HepG2 (cell line): ENCODE data around the gene TFB1M. TPM values are rescaled to one million over a fixed set of nuclear protein-coding genes. Genes with fewer than 3 reads are reported as not detected.
A peak's percentile ranks its signal among the peaks of the same experiment; 100 is the strongest.

Experiments
- CREM ChIP-seq, 2 experiments: sonication (generic) in 1 of 2; formaldehyde crosslinking in 1 of 2; IDR thresholded peaks; 2 replicates each; pipeline versions ENCODE4 v1.4.0 to v1.6.1; 2016 to 2020; ENCODE audit warnings: antibody characterized with exemption in 1 of 2, mild to moderate bottlenecking in 1 of 2, missing genetic modification reagents in 1 of 2
- HCFC1 ChIP-seq: fragments of 150-350 bp; IDR thresholded peaks from 2 replicates; pipeline ENCODE4 v1.6.1; 2014; ENCODE audit warnings: low read depth, low read length
- HDAC2 ChIP-seq: sonication (generic); formaldehyde crosslinking; IDR thresholded peaks from 2 replicates; pipeline ENCODE4 v1.4.0; 2020; ENCODE audit warnings: missing genetic modification reagents
- ISL2 ChIP-seq: sonication (generic); formaldehyde crosslinking; IDR thresholded peaks from 2 replicates; pipeline ENCODE4 v1.5.0; 2020; ENCODE audit warnings: missing genetic modification reagents
- JDP2 ChIP-seq: sonication (generic); formaldehyde crosslinking; IDR thresholded peaks from 2 replicates; pipeline ENCODE4 v1.8.1; 2022; ENCODE audit warnings: missing genetic modification reagents, borderline replicate concordance
- NCOA1 ChIP-seq: sonication (generic); formaldehyde crosslinking; IDR thresholded peaks from 2 replicates; pipeline ENCODE4 v1.9.0; 2021; ENCODE audit warnings: missing genetic modification reagents
- RBAK ChIP-seq: sonication (generic); formaldehyde crosslinking; IDR thresholded peaks from 2 replicates; pipeline ENCODE4 v1.5.1; 2020; ENCODE audit warnings: mild to moderate bottlenecking, missing genetic modification reagents
- STAG1 ChIP-seq: sonication (generic); formaldehyde crosslinking; IDR thresholded peaks from 2 replicates; pipeline ENCODE4 v1.4.0; 2020; ENCODE audit warnings: missing genetic modification reagents
- ZBTB7B ChIP-seq: sonication (generic); formaldehyde crosslinking; IDR thresholded peaks from 2 replicates; pipeline ENCODE4 v1.4.0; 2020; ENCODE audit warnings: missing genetic modification reagents
- ZNF207 ChIP-seq: fragments of 450-650 bp; IDR thresholded peaks from 2 replicates; pipeline ENCODE4 v1.6.1; 2016; ENCODE audit warnings: antibody characterized with exemption, borderline replicate concordance
- ZNF589 ChIP-seq: sonication (generic); formaldehyde crosslinking; conservative IDR thresholded peaks from 2 replicates; pipeline ENCODE4 v1.8.0; 2022; ENCODE audit warnings: mild to moderate bottlenecking, moderate library complexity, missing genetic modification reagents
- ZNF782 ChIP-seq: sonication (generic); formaldehyde crosslinking; IDR thresholded peaks from 2 replicates; pipeline ENCODE4 v1.4.0; 2020; ENCODE audit warnings: missing genetic modification reagents, mild to moderate bottlenecking, borderline replicate concordance
- polyA plus RNA-seq, 8 experiments: library from polyadenylated mRNA; depleted of rRNA in 3 of 8; stranded (reverse) in 7 of 8; unstranded in 1 of 8; fragments of >200 nt; fragmentation: Illumina TruSeq in 4 of 8; extraction: Trizol in 4 of 8; gene quantifications; 2 replicates each; pipeline versions ENCODE4 v1.2.1 to v1.2.3, GENCODE V29; 2011 to 2016; ENCODE audit warnings: low read depth in 4 of 8, missing spikeins in 1 of 8, mixed read lengths in 1 of 8; ENCODE audit not compliant: insufficient read depth in 1 of 8
- total RNA-seq, 5 experiments: library from RNA; depleted of rRNA; stranded (reverse); fragments of >200 nt; fragmentation: Illumina TruSeq; extraction: Trizol; gene quantifications; 2 replicates each; pipeline ENCODE4 v1.2.3, GENCODE V29; 2016; ENCODE audit warnings: low read depth in 1 of 5
- TF ChIP-seq, protein P1 (sequence below): sonication (generic); formaldehyde crosslinking; IDR thresholded peaks from 2 replicates; pipeline ENCODE4 v1.4.0; 2020; ENCODE audit warnings: missing genetic modification reagents
- TF ChIP-seq, protein P2 (sequence below): sonication (generic); formaldehyde crosslinking; IDR thresholded peaks from 2 replicates; pipeline ENCODE4 v1.5.0; 2020; ENCODE audit warnings: mild to moderate bottlenecking, missing genetic modification reagents
- TF ChIP-seq, protein P3 (sequence below): sonication (generic); formaldehyde crosslinking; IDR thresholded peaks from 2 replicates; pipeline ENCODE4 v1.4.0; 2020; ENCODE audit warnings: mild to moderate bottlenecking, missing genetic modification reagents
- TF ChIP-seq, protein P4 (sequence below): sonication (generic); formaldehyde crosslinking; IDR thresholded peaks from 2 replicates; pipeline ENCODE4 v1.8.1; 2022; ENCODE audit warnings: low read depth, mild to moderate bottlenecking, missing genetic modification reagents
- TF ChIP-seq, protein P5 (sequence below): sonication (generic); formaldehyde crosslinking; IDR thresholded peaks from 2 replicates; pipeline ENCODE4 v1.8.1; 2023; ENCODE audit warnings: mild to moderate bottlenecking, inconsistent platforms, moderate library complexity, missing genetic modification reagents, borderline replicate concordance
- TF ChIP-seq, protein P6 (sequence below): sonication (generic); formaldehyde crosslinking; IDR thresholded peaks from 2 replicates; pipeline ENCODE4 v1.5.0; 2020; ENCODE audit warnings: mild to moderate bottlenecking, missing genetic modification reagents

TFB1M gene
- total and polyA plus RNA-seq, 2 of the 13 experiments (the other 11 are each of a cell fraction or from before 2014, with no cell fraction given): 91.4 to 122 TPM

DNA sequence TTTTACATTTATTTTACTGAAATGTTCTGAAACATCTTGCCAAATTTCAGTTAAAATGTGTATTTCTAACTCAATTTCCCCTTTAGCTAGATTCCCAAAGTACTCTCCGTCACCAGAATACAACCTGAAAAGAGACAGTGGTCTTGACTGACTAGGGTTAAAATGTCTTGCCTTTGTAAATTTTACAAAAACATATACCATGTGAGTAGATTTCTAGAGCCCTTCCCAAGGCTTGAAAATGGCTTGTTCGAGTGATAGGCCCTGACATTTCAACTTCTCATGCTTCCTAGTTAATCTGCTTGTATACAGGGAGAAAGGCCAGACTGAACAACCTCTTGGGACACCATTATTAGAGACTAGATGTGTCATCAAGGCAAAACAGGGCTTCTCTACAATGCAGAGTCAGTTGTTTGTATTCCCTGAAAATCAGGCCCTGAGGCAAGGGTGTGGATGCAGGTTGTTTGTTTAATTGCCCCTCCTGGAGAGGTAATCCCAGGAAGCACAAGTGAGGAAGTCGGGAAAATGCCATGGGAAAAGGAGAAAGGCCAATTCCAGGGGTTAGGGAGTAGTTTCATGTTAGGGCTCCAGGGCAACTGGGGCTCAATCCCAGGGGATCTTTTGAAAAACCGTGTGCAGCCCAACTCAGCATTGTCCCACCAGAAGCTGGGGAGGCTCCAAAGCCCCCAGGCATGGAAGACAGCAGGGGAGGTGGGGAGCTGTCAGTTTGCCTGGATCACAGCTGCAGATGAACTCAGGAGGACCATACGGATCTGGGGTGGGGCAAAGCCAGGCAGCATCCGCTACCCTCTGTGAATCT is 11.6 kb upstream of the TFB1M start (continued):
- TF ChIP-seq, protein P1, sequence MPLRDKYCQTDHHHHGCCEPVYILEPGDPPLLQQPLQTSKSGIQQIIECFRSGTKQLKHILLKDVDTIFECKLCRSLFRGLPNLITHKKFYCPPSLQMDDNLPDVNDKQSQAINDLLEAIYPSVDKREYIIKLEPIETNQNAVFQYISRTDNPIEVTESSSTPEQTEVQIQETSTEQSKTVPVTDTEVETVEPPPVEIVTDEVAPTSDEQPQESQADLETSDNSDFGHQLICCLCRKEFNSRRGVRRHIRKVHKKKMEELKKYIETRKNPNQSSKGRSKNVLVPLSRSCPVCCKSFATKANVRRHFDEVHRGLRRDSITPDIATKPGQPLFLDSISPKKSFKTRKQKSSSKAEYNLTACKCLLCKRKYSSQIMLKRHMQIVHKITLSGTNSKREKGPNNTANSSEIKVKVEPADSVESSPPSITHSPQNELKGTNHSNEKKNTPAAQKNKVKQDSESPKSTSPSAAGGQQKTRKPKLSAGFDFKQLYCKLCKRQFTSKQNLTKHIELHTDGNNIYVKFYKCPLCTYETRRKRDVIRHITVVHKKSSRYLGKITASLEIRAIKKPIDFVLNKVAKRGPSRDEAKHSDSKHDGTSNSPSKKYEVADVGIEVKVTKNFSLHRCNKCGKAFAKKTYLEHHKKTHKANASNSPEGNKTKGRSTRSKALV (CRISPR knock-in tag): no peak
- TF ChIP-seq ISL2 (CRISPR knock-in tag) (no peak), HCFC1 (no peak), CREM (IDR thresholded peaks at IDR 0.05) (no peak), CREM (CRISPR knock-in tag; IDR thresholded peaks at IDR 0.05) (no peak), ZNF782 (CRISPR knock-in tag) (no peak), STAG1 (CRISPR knock-in tag) (no peak), RBAK (CRISPR knock-in tag) (no peak), NCOA1 (CRISPR knock-in tag) (no peak), ZNF589 (CRISPR knock-in tag) (0 out of 2 replicates have a peak, but pooled peaks have one; percentile 66), JDP2 (CRISPR knock-in tag) (no peak), ZNF207 (no peak), HDAC2 (CRISPR knock-in tag) (no peak), ZBTB7B (CRISPR knock-in tag) (peak; percentile 63; the same call in 1 of the 2 replicates)
- TF ChIP-seq, protein P2, sequence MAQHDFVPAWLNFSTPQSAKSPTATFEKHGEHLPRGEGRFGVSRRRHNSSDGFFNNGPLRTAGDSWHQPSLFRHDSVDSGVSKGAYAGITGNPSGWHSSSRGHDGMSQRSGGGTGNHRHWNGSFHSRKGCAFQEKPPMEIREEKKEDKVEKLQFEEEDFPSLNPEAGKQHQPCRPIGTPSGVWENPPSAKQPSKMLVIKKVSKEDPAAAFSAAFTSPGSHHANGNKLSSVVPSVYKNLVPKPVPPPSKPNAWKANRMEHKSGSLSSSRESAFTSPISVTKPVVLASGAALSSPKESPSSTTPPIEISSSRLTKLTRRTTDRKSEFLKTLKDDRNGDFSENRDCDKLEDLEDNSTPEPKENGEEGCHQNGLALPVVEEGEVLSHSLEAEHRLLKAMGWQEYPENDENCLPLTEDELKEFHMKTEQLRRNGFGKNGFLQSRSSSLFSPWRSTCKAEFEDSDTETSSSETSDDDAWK (CRISPR knock-in tag): no peak
- TF ChIP-seq, protein P3, sequence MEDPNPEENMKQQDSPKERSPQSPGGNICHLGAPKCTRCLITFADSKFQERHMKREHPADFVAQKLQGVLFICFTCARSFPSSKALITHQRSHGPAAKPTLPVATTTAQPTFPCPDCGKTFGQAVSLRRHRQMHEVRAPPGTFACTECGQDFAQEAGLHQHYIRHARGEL (CRISPR knock-in tag): no peak
- TF ChIP-seq, protein P4, sequence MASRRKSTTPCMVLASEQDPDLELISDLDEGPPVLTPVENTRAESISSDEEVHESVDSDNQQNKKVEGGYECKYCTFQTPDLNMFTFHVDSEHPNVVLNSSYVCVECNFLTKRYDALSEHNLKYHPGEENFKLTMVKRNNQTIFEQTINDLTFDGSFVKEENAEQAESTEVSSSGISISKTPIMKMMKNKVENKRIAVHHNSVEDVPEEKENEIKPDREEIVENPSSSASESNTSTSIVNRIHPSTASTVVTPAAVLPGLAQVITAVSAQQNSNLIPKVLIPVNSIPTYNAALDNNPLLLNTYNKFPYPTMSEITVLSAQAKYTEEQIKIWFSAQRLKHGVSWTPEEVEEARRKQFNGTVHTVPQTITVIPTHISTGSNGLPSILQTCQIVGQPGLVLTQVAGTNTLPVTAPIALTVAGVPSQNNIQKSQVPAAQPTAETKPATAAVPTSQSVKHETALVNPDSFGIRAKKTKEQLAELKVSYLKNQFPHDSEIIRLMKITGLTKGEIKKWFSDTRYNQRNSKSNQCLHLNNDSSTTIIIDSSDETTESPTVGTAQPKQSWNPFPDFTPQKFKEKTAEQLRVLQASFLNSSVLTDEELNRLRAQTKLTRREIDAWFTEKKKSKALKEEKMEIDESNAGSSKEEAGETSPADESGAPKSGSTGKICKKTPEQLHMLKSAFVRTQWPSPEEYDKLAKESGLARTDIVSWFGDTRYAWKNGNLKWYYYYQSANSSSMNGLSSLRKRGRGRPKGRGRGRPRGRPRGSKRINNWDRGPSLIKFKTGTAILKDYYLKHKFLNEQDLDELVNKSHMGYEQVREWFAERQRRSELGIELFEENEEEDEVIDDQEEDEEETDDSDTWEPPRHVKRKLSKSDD (CRISPR knock-in tag): 0 out of 2 replicates have a peak, but pooled peaks have one; percentile 29
- TF ChIP-seq, protein P5, sequence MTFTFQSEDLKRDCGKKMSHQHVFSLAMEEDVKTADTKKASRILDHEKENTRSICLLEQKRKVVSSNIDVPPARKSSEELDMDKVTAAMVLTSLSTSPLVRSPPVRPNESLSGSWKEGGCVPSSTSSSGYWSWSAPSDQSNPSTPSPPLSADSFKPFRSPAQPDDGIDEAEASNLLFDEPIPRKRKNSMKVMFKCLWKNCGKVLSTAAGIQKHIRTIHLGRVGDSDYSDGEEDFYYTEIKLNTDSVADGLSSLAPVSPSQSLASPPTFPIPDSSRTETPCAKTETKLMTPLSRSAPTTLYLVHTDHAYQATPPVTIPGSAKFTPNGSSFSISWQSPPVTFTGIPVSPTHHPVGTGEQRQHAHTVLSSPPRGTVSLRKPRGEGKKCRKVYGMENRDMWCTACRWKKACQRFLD (CRISPR knock-in tag): no peak
- TF ChIP-seq, protein P6, sequence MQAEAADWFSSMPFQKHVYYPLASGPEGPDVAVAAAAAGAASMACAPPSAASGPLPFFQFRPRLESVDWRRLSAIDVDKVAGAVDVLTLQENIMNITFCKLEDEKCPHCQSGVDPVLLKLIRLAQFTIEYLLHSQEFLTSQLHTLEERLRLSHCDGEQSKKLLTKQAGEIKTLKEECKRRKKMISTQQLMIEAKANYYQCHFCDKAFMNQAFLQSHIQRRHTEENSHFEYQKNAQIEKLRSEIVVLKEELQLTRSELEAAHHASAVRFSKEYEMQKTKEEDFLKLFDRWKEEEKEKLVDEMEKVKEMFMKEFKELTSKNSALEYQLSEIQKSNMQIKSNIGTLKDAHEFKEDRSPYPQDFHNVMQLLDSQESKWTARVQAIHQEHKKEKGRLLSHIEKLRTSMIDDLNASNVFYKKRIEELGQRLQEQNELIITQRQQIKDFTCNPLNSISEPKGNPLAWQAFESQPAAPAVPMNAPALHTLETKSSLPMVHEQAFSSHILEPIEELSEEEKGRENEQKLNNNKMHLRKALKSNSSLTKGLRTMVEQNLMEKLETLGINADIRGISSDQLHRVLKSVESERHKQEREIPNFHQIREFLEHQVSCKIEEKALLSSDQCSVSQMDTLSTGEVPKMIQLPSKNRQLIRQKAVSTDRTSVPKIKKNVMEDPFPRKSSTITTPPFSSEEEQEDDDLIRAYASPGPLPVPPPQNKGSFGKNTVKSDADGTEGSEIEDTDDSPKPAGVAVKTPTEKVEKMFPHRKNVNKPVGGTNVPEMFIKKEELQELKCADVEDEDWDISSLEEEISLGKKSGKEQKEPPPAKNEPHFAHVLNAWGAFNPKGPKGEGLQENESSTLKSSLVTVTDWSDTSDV: no peak
